GM12801 (cell line): Measurements from ENCODE around the gene KDM2A.

Experiments used
- TF ChIP-seq, protein P1 (sequence below): IDR thresholded peaks from one replicate; pipeline ENCODE4 v1.5.1; 2011; ENCODE audit warnings: control low read depth; ENCODE audit not compliant: insufficient read length; ENCODE audit errors: extremely low read depth

The KDM2A gene

DNA sequence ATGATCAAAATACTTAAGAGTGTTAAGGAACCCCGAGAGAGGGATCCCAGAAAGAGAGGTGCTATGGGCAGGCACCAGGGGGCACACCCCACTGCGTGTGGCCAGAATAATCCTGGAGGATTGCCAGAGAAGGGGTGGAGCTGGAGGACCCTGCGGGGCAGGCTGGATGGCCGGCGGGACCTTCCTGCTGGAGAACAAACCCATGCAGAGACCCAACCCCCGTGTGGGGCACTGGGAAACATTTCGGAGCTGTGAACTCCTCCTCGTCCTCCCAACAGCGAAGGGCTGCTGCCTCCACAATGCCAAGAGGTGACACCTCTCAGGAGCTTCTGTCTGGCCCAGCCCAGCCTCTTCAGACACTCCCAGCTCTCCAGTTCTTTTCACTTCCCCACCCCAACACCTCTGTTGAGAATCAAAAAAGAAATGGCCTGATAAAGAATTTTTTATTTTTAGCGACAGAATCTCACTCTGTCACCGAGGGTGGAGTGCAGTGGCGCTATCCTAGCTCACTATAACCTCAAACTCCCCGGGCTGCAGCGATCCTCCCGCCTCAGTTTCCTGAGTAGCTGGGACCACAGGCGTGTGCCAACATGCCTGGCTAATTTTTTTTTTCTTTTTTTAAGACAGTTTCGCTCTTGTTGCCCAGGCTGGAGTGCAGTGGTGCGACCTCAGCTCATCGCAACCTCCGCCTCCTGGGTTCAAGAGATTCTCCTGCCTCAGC, 36.8 kb upstream of the KDM2A start:
- TF ChIP-seq, protein P1, sequence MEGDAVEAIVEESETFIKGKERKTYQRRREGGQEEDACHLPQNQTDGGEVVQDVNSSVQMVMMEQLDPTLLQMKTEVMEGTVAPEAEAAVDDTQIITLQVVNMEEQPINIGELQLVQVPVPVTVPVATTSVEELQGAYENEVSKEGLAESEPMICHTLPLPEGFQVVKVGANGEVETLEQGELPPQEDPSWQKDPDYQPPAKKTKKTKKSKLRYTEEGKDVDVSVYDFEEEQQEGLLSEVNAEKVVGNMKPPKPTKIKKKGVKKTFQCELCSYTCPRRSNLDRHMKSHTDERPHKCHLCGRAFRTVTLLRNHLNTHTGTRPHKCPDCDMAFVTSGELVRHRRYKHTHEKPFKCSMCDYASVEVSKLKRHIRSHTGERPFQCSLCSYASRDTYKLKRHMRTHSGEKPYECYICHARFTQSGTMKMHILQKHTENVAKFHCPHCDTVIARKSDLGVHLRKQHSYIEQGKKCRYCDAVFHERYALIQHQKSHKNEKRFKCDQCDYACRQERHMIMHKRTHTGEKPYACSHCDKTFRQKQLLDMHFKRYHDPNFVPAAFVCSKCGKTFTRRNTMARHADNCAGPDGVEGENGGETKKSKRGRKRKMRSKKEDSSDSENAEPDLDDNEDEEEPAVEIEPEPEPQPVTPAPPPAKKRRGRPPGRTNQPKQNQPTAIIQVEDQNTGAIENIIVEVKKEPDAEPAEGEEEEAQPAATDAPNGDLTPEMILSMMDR, result no peak

DNA sequence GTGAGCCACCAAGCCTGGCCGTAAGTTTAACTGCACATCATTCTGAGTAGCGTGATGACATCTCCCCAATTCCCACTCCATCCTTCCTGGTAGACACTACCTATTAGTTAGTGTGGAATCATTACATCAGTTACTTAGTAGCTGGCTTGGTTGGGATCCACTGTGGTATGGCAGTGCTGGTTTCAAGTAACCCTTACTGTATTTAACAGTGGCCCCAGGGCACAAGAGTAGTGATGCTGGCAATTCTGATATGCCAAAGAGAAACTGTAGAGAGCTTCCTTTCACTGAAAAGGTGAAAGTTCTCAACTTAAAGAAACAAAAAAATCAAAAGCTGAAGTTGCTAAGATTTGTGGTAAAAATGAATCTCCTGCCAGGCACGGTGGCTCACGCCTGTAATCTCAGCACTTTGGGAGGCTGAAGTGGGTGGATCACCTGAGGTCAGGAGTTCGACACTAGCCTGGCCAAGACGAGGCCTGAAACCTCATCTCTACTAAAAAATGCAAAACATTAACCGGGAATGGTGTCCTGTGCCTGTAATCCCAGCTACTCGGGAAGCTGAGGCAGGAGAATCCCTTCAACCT, 35.2 kb upstream of the KDM2A start:
- TF ChIP-seq, protein P1, result no peak

DNA sequence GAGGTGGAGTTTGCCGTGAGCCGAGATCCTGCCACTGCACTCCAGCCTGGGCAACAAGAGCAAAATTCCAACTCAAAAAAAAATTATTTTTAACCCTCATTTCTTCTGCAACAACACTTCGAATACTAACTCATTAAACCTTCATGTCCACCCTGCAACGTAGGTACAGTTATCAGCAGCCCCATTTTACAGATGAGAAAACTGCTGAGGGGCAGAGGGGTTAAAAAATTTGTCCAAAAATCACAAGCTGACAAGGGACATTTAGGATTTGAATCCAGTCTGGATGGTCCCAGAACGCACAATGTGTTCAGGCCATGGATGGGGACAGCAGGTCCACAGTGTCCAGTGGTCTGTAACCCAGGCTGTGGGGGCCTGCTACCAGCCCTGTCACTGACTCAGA, 33.4 kb upstream of the KDM2A start:
- TF ChIP-seq, protein P1, result no peak

DNA sequence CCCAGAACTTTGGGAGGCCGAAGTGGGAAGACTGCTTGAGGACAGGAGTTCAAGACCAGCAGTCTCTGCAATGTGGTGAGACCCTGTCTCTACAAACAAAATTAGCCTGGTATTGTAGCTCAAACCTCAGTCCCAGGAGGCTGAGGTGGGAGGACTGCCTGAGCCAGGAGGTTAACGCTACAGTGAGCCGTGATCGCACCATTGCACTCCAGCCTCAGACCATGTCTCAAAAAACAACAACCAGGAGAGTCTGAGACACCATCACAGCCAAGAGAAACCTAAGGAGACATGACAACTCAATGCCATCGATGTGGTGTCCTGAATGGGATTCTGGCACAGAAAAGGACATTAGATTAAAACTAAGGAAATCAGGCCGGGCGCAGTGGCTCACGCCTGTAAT, 28.3 kb upstream of the KDM2A start:
- TF ChIP-seq, protein P1, result no peak

DNA sequence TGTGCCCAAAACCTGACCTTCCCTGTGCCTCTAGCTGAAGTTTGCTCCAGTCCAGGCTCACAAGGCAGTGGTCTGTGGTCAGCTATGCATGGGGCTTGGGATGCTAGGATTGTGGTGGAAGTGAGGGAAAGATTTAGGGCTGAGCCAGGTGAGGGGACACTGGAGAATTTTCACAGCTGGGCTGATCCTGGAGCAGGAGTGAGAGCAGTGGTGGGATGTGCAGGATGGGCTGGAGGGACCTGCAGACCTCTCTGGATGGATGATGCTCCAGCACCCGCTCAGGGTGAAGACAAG, 23.9 kb upstream of the KDM2A start:
- TF ChIP-seq, protein P1, result no peak

DNA sequence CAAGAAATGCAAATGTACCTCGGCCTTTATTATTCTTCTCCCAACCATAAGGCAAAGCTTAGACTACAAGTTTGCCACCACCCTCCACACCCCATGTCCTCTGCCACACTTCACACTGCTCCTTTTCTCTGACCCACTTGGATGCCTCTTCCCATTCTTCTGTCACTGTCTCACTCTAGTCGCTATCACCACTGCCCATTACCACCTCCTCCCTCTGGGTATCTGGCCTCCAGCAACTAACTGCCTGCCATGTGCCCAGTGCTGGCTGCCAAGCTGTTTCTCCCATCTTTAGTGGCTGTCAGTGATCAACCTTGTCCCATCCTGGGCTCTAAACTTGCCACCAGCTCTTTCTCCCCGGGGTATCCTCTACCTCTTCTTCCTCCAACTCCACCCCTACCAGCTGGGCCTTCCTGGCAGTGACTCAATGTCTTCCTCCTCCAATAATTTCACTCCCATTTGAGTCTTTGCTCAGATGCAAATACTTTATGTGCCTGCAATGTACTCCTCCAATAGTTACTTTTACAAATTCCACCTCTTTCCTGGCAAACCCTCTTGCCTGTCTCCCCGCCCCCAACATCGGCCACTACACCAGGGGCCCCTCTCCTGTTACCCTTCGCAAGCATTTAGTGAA, 20.1 kb upstream of the KDM2A start:
- TF ChIP-seq, protein P1, result no peak

DNA sequence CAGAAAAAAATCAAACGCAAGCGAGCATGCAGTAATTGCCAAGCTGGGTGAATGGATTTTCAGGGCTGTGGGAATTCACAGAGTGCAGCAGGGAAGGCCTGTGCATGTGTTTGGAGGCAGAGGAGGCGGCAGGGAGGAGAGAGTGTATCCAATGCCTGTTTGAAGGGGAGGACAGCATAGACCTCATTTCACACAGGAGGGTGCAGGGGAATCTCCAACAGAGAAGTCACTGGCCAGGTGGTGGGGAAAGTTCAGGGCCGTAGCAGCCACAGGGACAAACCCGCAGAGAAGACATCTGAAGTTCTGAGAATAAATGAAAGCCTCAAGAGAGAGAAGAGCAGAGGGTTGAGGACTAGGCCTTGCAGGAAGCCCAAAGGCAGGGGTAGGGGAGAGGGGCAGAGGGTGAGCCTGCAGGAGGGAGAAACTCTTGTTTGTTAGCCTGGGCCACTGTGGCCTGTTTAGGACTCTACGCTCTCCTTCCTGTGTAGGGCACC, 19.2 kb upstream of the KDM2A start:
- TF ChIP-seq, protein P1, result no peak
